ENCODE measurements around the gene C2CD3. TPM values are rescaled to one million over a fixed set of nuclear protein-coding genes. Genes with fewer than 3 reads are reported as not detected.
A peak's percentile ranks its signal among the peaks of the same experiment; 100 is the strongest.

Gene C2CD3
- total and polyA plus RNA-seq, 2 donors (not counting 1 experiment from before 2014, with no cell fraction given): 5.8 to 8.3 TPM

DNA sequence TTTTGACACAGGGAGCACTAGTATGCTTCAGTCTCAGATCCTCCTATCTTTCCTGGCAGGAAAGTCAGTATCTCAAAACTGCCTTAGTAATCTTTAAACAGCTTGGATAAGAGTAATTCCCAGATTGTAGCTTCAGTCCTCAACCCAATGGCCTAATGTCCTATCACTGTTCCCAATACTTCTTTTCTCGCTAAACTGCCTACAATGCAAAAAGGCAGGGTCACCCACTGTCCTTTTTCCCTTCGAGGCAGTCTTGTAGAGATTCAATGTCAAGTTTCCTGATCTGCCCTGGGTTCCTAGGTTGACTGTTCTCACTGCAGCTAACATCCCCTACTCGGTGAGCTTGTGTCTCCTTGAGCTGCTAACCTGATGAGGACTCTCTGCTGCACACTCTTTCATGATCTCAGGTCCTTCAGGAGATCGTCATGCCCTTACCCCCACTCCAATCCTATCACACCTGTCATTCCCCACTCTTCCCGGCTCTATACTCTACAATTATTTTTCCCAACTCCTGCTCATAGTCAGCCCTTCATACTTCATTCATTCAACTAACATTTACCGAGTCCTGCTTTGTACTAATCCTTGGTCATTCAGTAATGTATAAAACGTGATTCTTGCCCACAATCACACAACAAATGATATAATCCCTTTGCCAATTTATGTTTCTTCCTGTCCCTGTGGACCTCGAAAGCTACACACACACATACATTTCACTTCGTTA is 904 bp downstream of the C2CD3 start:
- H3K79me2 ChIP-seq (ENCODE audit: control insufficient read depth, insufficient read depth, low read length): peaks cover 37% of the 10 kb centered on the region
- no peaks in the 10 kb centered on the region for H3K27me3 ChIP-seq (ENCODE audit: control insufficient read depth, insufficient read depth, low read length)
- H3K36me3 ChIP-seq (ENCODE audit: control insufficient read depth, insufficient read depth, low read length): peaks cover 3% of the 10 kb centered on the region
- peaks cover 2% of the 10 kb centered on the region for H4K20me1 ChIP-seq (ENCODE audit: control insufficient read depth, extremely low read depth, insufficient read depth, low read length)
- no peaks in the 10 kb centered on the region for H3K9me3 ChIP-seq (ENCODE audit: control insufficient read depth, insufficient read depth, low read depth, low read length)
- H2AFZ ChIP-seq (ENCODE audit: low read length): peak overlapping the region; percentile 82
- no peak for DNase-seq (ENCODE audit: low read depth in 2 of 2)
- TF ChIP-seq, protein P1, sequence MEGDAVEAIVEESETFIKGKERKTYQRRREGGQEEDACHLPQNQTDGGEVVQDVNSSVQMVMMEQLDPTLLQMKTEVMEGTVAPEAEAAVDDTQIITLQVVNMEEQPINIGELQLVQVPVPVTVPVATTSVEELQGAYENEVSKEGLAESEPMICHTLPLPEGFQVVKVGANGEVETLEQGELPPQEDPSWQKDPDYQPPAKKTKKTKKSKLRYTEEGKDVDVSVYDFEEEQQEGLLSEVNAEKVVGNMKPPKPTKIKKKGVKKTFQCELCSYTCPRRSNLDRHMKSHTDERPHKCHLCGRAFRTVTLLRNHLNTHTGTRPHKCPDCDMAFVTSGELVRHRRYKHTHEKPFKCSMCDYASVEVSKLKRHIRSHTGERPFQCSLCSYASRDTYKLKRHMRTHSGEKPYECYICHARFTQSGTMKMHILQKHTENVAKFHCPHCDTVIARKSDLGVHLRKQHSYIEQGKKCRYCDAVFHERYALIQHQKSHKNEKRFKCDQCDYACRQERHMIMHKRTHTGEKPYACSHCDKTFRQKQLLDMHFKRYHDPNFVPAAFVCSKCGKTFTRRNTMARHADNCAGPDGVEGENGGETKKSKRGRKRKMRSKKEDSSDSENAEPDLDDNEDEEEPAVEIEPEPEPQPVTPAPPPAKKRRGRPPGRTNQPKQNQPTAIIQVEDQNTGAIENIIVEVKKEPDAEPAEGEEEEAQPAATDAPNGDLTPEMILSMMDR (conservative IDR thresholded peaks at IDR 0.05 in 1 of 2, IDR thresholded peaks at IDR 0.05 in 1 of 2; ENCODE audit: low read depth in 1 of 2, low read length in 2 of 2): no peak
- no peak for TF ChIP-seq EZH2 (IDR thresholded peaks at IDR 0.05; ENCODE audit: low read length, missing control alignments)
- H3K4me1 ChIP-seq (ENCODE audit: control insufficient read depth, extremely low read depth, insufficient read depth, low read length): peaks cover 10% of the 10 kb centered on the region
- H3K4me2 ChIP-seq (ENCODE audit: extremely low read depth, insufficient read depth, low read length): peak overlapping the region; percentile 100
- peak overlapping the region; percentile 66 for H3K9ac ChIP-seq (ENCODE audit: insufficient read depth, low read length)
- H3K27ac ChIP-seq (ENCODE audit: insufficient read depth, low read length): peak overlapping the region; percentile 74
- H3K4me3 ChIP-seq (replicated peaks in 1 of 4; ENCODE audit: control extremely low read depth in 1 of 4, insufficient read depth in 1 of 4, low read depth in 3 of 4, low read length in 4 of 4): peak overlapping the region; percentile 55 to 96 (median 91)

DNA sequence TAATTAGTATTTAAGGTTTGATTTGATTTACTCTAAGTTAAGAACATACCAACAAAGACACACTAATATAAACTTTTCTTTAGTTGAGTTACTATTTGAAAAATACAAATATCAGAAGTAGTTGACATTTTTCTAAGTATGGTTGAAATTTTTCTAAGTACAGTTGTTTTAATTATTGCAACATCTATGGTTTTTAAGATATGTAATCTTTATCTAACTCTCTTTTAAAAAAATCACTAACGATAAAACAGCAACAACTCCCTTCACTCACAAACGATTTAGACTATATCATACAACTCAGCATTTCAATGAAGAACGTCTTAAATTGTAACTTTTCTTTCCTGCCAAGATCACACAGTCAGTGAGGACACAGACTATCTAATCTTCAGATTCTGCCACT is 2.0 kb downstream of the C2CD3 start:
- no peak for TF ChIP-seq EZH2 (IDR thresholded peaks at IDR 0.05; ENCODE audit: low read length, missing control alignments)
- TF ChIP-seq, protein P1 (conservative IDR thresholded peaks at IDR 0.05 in 1 of 2, IDR thresholded peaks at IDR 0.05 in 1 of 2; ENCODE audit: low read depth in 1 of 2, low read length in 2 of 2): no peak
- no peak overlapping the region for H2AFZ ChIP-seq (ENCODE audit: low read length)
- no peaks in the 10 kb centered on the region for H4K20me1 ChIP-seq (ENCODE audit: control insufficient read depth, extremely low read depth, insufficient read depth, low read length)
- no peak overlapping the region for H3K27ac ChIP-seq (ENCODE audit: insufficient read depth, low read length)
- H3K27me3 ChIP-seq (ENCODE audit: control insufficient read depth, insufficient read depth, low read length): no peaks in the 10 kb centered on the region
- DNase-seq (ENCODE audit: low read depth in 2 of 2): no peak
- peak overlapping the region; percentile 2 for H3K4me2 ChIP-seq (ENCODE audit: extremely low read depth, insufficient read depth, low read length)
- H3K36me3 ChIP-seq (ENCODE audit: control insufficient read depth, insufficient read depth, low read length): peaks cover 3% of the 10 kb centered on the region
- peaks cover 10% of the 10 kb centered on the region for H3K4me1 ChIP-seq (ENCODE audit: control insufficient read depth, extremely low read depth, insufficient read depth, low read length)
- H3K9me3 ChIP-seq (ENCODE audit: control insufficient read depth, insufficient read depth, low read depth, low read length): no peaks in the 10 kb centered on the region
- H3K79me2 ChIP-seq (ENCODE audit: control insufficient read depth, insufficient read depth, low read length): peaks cover 31% of the 10 kb centered on the region
- H3K9ac ChIP-seq (ENCODE audit: insufficient read depth, low read length): no peak overlapping the region
- H3K4me3 ChIP-seq (replicated peaks in 1 of 4; ENCODE audit: control extremely low read depth in 1 of 4, insufficient read depth in 1 of 4, low read depth in 3 of 4, low read length in 4 of 4): peak overlapping the region in 1 of 4 experiments; percentile 96

DNA sequence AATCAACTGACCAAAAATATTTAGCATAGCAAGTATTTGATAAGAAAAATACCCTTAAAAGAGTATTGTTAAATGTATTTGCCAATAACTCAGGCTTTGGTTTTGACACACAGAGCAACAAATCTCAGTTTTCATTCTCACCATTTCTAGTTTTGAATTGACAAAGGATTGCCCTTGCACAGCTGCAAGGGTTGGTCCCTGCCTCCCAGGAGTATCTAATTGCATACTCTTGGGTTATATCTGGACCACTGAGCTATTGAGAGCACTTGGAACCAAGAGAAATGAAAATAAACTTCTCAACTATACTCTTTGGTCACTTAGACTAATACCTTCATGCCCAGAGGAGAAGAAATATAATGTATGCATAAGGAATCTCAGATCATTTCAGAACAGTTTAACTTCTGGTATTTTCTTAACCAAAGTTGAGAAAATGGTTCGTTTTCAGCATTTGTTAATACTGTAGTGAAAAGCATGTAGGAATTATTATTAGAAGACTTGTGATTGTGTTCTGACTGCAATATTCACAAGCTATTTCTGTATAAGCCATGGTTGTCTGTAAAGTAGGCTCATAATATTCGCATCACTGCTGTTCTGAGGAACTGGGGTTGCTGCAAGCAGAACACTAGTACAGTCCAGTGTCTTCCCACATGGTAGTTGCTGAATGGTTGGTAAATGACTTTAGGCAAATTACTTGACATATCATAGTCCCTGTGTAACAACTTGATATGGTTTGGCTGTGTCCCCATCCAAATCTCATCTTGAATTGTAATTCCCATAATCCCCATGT is 7.9 kb downstream of the C2CD3 start:
- Histone ChIP-seq H3K9ac (ENCODE audit: insufficient read depth, low read length) (no peak overlapping the region), H3K4me1 (ENCODE audit: control insufficient read depth, extremely low read depth, insufficient read depth, low read length) (no peaks in the 10 kb centered on the region), H2AFZ (ENCODE audit: low read length) (no peak overlapping the region), H3K27ac (ENCODE audit: insufficient read depth, low read length) (no peak overlapping the region), H3K79me2 (ENCODE audit: control insufficient read depth, insufficient read depth, low read length) (no peaks in the 10 kb centered on the region), H3K36me3 (ENCODE audit: control insufficient read depth, insufficient read depth, low read length) (peaks cover 1% of the 10 kb centered on the region), H3K9me3 (ENCODE audit: control insufficient read depth, insufficient read depth, low read depth, low read length) (no peaks in the 10 kb centered on the region), H3K27me3 (ENCODE audit: control insufficient read depth, insufficient read depth, low read length) (no peaks in the 10 kb centered on the region), H4K20me1 (ENCODE audit: control insufficient read depth, extremely low read depth, insufficient read depth, low read length) (no peaks in the 10 kb centered on the region), H3K4me3 (replicated peaks in 1 of 4; ENCODE audit: control extremely low read depth in 1 of 4, insufficient read depth in 1 of 4, low read depth in 3 of 4, low read length in 4 of 4) (no peak overlapping the region), H3K4me2 (ENCODE audit: extremely low read depth, insufficient read depth, low read length) (no peak overlapping the region)
- TF ChIP-seq, protein P1 (conservative IDR thresholded peaks at IDR 0.05 in 1 of 2, IDR thresholded peaks at IDR 0.05 in 1 of 2; ENCODE audit: low read depth in 1 of 2, low read length in 2 of 2): no peak
- no peak for TF ChIP-seq EZH2 (IDR thresholded peaks at IDR 0.05; ENCODE audit: low read length, missing control alignments)
- DNase-seq (ENCODE audit: low read depth in 2 of 2): no peak
